HEK293T (cell line): ENCODE data around the gene GPAT3.
A peak's percentile ranks its signal among the peaks of the same experiment; 100 is the strongest.
"Not testable (repeated sequence)": the region's sequence is repeated elsewhere in the genome, so short reads cannot be mapped to it uniquely, and the experiment has no call there.

Experiments
- CTCF ChIA-PET: fragments of 350-600 bp; formaldehyde crosslinking; extraction: SDS; loops from one replicate; lab custom pipeline; 2021; ENCODE audit warnings: antibody characterized with exemption, inconsistent platforms; lab: Yijun Ruan, JAX
- POLR2A ChIA-PET: fragments of 350-600 bp; formaldehyde crosslinking; extraction: SDS; loops from one replicate; lab custom pipeline; 2020; ENCODE audit warnings: antibody characterized with exemption, inconsistent platforms; lab: Yijun Ruan, JAX
- DNase-seq: peaks from one replicate; pipeline ENCODE4 v3.0.0; 2012; ENCODE audit warnings: mixed read lengths; ENCODE audit errors: extremely low spot score
- ARNT ChIP-seq: fragments of 450-650 bp; IDR thresholded peaks from 2 replicates; pipeline ENCODE4 v1.6.1; 2017; ENCODE audit warnings: mild to moderate bottlenecking
- BHLHE40 ChIP-seq: fragments of 450-650 bp; IDR thresholded peaks from 2 replicates; pipeline ENCODE4 v1.6.1; 2016; ENCODE audit warnings: mild to moderate bottlenecking, moderate library complexity, borderline replicate concordance
- CTBP1 ChIP-seq: fragments of 450-650 bp; IDR thresholded peaks from 2 replicates; pipeline ENCODE4 v1.6.1; 2016; ENCODE audit warnings: borderline replicate concordance
- ELF4 ChIP-seq: fragments of 450-650 bp; IDR thresholded peaks from 2 replicates; pipeline ENCODE4 v1.6.1; 2017; ENCODE audit warnings: antibody characterized with exemption
- FOXA1 ChIP-seq: fragments of 450-650 bp; IDR thresholded peaks from 2 replicates; pipeline ENCODE4 v1.6.1; 2016; ENCODE audit warnings: mild to moderate bottlenecking
- FOXK2 ChIP-seq: fragments of 450-650 bp; IDR thresholded peaks from 2 replicates; pipeline ENCODE4 v1.6.1; 2016; ENCODE audit warnings: mild to moderate bottlenecking
- FOXM1 ChIP-seq: fragments of 450-650 bp; IDR thresholded peaks from 2 replicates; pipeline ENCODE4 v1.6.1; 2017; ENCODE audit warnings: mild to moderate bottlenecking, borderline replicate concordance
- HDGF ChIP-seq: fragments of 450-650 bp; IDR thresholded peaks from 2 replicates; pipeline ENCODE4 v1.6.1; 2017; ENCODE audit warnings: antibody characterized with exemption, borderline replicate concordance
- L3MBTL2 ChIP-seq: fragments of 450-650 bp; conservative IDR thresholded peaks from 2 replicates; pipeline ENCODE4 v1.6.1; 2016; ENCODE audit warnings: mild to moderate bottlenecking
- LEF1 ChIP-seq: fragments of 450-650 bp; IDR thresholded peaks from 2 replicates; pipeline ENCODE4 v1.6.1; 2017; ENCODE audit warnings: mild to moderate bottlenecking, borderline replicate concordance
- NFRKB ChIP-seq: fragments of 450-650 bp; IDR thresholded peaks from 2 replicates; pipeline ENCODE4 v1.6.1; 2016; ENCODE audit warnings: mild to moderate bottlenecking, moderate library complexity
- SP1 ChIP-seq: fragments of 450-650 bp; IDR thresholded peaks from 2 replicates; pipeline ENCODE4 v1.6.1; 2017
- SUZ12 ChIP-seq: fragments of 450-650 bp; IDR thresholded peaks from 2 replicates; pipeline ENCODE4 v1.6.1; 2016; ENCODE audit warnings: mild to moderate bottlenecking
- TARDBP ChIP-seq: fragments of 450-650 bp; IDR thresholded peaks from 2 replicates; pipeline ENCODE4 v1.6.1; 2016
- ZNF384 ChIP-seq: fragments of 450-650 bp; IDR thresholded peaks from 2 replicates; pipeline ENCODE4 v1.6.1; 2016
- TF ChIP-seq, protein P1 (sequence below): fragments of 450-650 bp; IDR thresholded peaks from 2 replicates; pipeline ENCODE4 v1.6.1; 2016

Gene GPAT3

DNA sequence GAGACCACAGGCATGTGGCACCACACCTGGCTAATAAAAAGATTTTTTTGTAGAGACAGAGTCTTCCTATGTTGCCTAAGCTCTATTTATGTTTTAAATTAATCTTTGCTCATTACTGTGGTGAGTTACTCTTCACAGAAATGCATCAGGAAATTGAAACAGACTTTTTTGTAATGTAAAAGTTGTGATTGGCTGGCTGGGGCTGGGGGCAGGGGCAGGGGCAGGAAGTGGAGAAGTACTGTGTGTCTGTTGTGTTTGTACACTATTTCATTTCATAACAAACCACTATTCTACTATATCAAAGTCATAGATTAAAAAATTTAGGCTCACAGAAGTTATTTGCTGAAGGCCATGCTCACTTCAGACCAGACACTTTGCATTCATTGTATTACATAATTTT lies 31.9 kb upstream of the GPAT3 start:
- CTCF ChIA-PET, result no interaction called here
- POLR2A ChIA-PET, result no interaction called here
- DNase-seq, result no peak
- TF ChIP-seq ARNT (no peak), HDGF (no peak), L3MBTL2 (no peak), BHLHE40 (no peak), NFRKB (no peak), ZNF384 (no peak), FOXK2 (no peak), ELF4 (no peak)

DNA sequence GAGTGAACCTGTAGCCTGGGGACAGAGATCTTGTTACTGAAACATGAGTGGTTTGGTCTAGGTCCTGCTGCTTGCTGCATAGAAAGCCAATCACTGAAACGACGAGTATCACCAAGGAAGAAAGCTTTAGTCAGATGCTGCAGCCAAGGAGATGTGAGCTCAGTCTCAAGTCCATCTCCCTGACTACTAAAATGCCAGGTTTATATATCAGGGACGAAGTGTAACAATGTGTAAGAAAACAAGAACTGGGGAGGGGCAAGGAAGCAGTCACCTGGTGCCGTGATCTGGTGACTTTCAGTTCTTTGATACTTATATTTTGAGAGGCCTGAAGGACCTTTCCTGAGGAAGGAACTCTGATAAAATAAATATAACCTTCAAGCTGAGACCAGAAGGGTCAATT lies 31.4 kb upstream of the GPAT3 start:
- TF ChIP-seq ARNT (no peak), BHLHE40 (no peak), ELF4 (no peak), SUZ12 (no peak), L3MBTL2 (no peak), TARDBP (no peak), SP1 (no peak), FOXM1 (no peak), FOXK2 (no peak), NFRKB (no peak), ZNF384 (no peak), CTBP1 (no peak), LEF1 (no peak), FOXA1 (no peak)
- TF ChIP-seq, protein P1, sequence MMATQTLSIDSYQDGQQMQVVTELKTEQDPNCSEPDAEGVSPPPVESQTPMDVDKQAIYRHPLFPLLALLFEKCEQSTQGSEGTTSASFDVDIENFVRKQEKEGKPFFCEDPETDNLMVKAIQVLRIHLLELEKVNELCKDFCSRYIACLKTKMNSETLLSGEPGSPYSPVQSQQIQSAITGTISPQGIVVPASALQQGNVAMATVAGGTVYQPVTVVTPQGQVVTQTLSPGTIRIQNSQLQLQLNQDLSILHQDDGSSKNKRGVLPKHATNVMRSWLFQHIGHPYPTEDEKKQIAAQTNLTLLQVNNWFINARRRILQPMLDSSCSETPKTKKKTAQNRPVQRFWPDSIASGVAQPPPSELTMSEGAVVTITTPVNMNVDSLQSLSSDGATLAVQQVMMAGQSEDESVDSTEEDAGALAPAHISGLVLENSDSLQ, result no peak
- POLR2A ChIA-PET, result no interaction called here
- no peak for DNase-seq
- CTCF ChIA-PET, result no interaction called here

DNA sequence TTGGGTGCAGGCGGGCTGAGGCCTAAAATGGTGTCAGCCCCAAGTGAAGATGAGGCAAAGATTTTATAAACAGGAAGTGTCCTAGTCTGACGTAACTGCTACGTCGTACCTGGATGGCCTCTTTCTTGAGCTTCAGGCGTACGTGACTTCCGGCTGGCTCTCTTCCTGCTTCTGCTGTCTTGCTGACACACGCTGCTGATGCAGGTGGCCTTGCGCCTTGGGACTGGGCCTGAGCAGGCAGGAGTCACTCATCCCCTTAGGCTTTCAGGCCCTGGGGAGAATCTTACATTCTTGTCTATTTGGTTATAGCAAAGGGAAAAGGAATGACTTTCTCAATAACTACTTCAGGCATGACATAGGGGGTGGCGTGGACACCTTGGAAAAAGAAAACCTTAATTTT lies 30.9 kb upstream of the GPAT3 start:
- TF ChIP-seq FOXK2 (no peak), SP1 (no peak), FOXM1 (no peak), ELF4 (no peak), LEF1 (no peak), SUZ12 (no peak), CTBP1 (no peak), FOXA1 (no peak), ARNT (no peak), BHLHE40 (no peak), TARDBP (no peak), L3MBTL2 (no peak), NFRKB (no peak), ZNF384 (no peak)
- TF ChIP-seq, protein P1, result no peak
- ChIA-PET POLR2A (no interaction called here), CTCF (no interaction called here)
- DNase-seq, result no peak

DNA sequence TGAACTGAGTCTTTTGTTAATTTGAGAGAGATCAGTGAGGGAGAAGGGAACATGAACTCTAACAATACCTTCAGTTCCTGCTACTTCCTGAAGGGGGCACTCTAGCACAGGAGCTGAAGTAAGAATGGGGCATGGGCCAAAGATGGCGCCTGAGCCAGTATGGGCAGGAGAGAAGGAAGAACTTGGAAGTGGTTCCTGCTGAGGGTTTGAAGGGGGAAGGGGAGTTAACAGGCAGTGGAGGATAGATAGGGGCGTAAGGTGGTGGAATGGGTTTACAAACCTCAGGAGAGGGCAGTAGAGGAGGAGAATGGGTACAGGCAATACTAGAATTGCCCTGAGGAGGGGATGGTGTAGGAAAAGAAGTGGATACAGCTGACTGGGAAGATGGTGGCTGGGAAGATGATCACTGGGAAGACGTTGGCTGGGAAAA lies 26.7 kb upstream of the GPAT3 start:
- peak; percentile 62 for DNase-seq
- POLR2A ChIA-PET, result not testable (repeated sequence)
- CTCF ChIA-PET, result interaction anchor here (1.2 kb wide), 1 partner anchor 120 kb away, joined by 4 read pairs; no protein-coding TSS in a partner anchor
- peak; percentile 35; the same call in 1 of the 2 replicates for TF ChIP-seq NFRKB

DNA sequence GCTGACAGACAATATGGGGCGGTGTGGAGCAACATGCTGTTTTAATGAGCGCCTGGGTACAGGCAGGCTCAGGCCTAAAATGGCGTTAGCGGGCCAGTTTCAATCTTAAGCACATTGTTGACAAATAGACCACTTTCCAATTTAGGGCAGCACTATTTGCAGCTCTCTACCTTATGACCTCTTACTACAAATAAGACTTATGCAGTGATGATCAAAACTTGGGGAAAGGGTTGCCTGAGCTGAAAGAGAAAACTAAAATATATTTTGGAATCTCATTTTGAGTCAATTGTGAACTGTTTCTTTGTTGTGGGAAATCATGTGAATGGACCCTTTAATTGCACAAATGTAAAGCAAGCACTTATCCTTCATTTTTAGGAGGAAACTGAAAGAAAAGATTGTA lies 25.5 kb upstream of the GPAT3 start:
- no peak for DNase-seq
- POLR2A ChIA-PET, result no interaction called here
- CTCF ChIA-PET, result interaction anchor here (0.6 to 0.7 kb wide), 2 partner anchors 48 to 153 kb away, joined by 3 to 4 read pairs; no protein-coding TSS in a partner anchor
- TF ChIP-seq, protein P1, result no peak
- TF ChIP-seq L3MBTL2 (no peak), ARNT (no peak), SUZ12 (no peak), FOXM1 (no peak), HDGF (no peak), ELF4 (no peak), TARDBP (no peak), BHLHE40 (no peak), FOXK2 (no peak), SP1 (no peak), LEF1 (no peak), FOXA1 (no peak), ZNF384 (no peak), CTBP1 (no peak)

DNA sequence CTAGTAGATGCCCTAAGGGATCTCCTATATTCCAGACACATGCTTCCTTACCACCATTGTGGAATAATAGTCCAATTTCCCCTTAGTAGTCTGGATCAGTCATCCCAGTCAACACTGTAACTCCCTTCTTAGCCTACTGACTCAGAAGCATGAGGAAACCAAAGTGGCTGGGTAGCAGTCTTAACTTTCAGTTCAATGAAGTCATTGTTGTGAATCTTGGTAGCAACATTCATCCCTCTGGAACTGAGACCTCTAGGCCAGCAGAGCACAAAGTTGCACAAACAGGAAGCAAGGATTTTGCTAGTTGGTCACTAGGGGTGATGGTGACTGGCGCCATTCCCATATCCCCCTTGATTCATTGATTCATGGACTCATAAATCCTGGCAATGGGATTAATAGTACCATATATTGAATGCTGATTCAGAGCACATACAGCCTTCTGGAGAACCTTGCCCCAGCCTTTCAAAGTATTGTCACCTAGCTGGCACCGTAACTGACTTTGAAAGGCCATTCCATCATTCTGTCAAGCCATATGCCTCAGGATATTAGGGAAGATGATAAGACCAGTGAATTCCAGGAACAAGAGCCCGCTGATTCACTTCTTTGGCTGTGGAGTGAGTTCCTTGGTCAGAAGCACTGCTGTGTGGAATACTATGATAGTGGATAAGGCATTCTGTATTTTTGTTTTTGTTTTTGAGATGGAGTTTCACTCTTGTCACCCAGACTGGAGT lies 19.7 kb upstream of the GPAT3 start:
- POLR2A ChIA-PET, result no interaction called here
- DNase-seq, result no peak
- CTCF ChIA-PET, result no interaction called here
- TF ChIP-seq LEF1, result no peak
- no peak for TF ChIP-seq ELF4
- no peak for TF ChIP-seq SP1
- no peak for TF ChIP-seq CTBP1
- no peak for TF ChIP-seq ZNF384
- no peak for TF ChIP-seq FOXM1

DNA sequence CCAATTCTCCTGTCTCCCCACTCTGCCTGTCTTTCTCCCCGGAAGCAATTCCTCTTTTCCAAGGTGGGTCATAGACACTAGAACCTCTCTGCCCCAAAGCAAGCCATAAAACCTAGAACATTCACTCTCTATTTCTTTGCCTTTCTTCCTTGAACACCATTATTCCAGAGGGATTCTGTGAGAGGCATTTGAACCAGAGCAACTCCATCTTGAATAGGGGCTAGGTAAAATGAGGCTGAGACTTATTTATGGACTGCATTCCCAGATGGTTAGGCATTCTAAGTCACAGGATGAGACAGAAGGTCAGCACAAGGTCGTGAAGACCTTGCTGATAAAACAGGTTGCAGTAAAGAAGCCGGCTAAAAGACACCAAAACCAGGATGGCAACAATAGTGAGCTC lies 13.7 kb upstream of the GPAT3 start:
- CTCF ChIA-PET, result no interaction called here
- no peak for DNase-seq
- POLR2A ChIA-PET, result no interaction called here
- TF ChIP-seq L3MBTL2 (no peak), SUZ12 (no peak), FOXA1 (no peak)
